ENCODE results near the gene ABCD3.

DNA sequence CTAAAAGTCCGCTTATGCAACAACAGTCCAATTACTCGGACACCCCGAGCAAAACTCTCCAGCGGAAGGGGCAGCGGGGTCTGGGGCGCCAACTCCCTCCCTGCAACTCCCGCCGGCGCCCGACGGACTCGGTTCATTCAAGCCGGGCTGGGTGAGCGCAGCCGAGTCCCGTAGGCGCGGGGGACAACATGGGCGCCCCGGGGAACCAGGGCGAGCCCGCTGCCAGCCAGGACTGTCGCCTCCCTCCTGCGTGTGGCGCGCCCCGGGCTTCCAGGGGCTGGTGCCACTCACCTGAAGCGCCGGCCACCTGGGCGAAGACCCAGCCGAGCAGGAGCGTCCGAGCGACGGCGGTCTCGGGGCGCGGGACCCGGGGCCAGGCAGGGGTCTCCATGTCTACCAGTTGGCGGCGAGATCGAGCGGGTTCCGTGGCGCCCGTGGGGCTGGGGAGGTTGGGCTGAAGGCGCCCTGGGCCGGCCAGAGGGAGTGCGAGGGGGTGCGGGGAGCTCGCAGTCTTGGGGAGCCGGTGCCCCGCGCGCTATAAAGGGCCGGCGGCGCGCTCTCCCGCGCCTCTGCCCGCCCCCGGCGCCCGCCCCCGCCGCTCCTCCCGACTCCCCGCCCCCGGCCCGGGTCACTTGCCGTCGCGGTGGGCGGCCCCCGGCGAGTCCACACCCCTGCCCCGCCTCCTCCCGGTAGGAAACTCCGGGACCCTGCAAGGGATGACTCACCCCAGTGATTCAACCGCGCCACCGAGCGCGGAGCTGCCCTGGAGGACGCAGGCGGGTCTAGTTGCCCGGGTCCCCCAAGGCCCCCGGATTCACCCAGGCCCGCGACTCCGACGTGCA is 123.3 kb downstream of the ABCD3 start, which contains the start of gene F3:
- peak in 1 of 3 experiments; percentile 25; a peak in 1 of 4 replicates for TF ChIP-seq CTCF (IDR thresholded peaks at IDR 0.05; ENCODE audit: control extremely low read depth in 1 of 3, insufficient read depth in 1 of 3, low read depth in 1 of 3, low read length in 3 of 3)
- TF ChIP-seq EZH2 (IDR thresholded peaks at IDR 0.05; ENCODE audit: low read depth, low read length, severe bottlenecking) = no peak
- TF ChIP-seq CTBP2 (IDR thresholded peaks at IDR 0.05; ENCODE audit: borderline replicate concordance, insufficient read depth, insufficient read length, low read length) = no peak
- no peak for TF ChIP-seq SP2 (IDR thresholded peaks at IDR 0.05; ENCODE audit: low read length)
- peak; percentile 28; the same call in 1 of the 2 replicates for TF ChIP-seq POLR2AphosphoS5 (IDR thresholded peaks at IDR 0.05; ENCODE audit: low read depth, low read length)
- TF ChIP-seq KDM1A (IDR thresholded peaks at IDR 0.05; ENCODE audit: borderline replicate concordance, low read length) = no peak
- TF ChIP-seq MAX (IDR thresholded peaks at IDR 0.05) = 0 out of 2 replicates have a peak, but pooled peaks have one; percentile 3
- no peak for TF ChIP-seq RFX5 (IDR thresholded peaks at IDR 0.05; ENCODE audit: borderline replicate concordance, low read depth, low read length)
